Coronary artery (tissue), 2 donors: ENCODE results near the gene CCDC192.

ENCODE experiments used
- DNase-seq: peaks from one replicate; pipeline ENCODE4 v3.0.0-alpha.2; 2017; ENCODE audit warnings: low spot score
- H3K27ac ChIP-seq, 2 donors: fragments of 200-600 bp; sonication (generic); one replicate each; pipeline ENCODE4 v1.5.1; 2016 to 2019
- H3K4me3 ChIP-seq: fragments of 200-600 bp; sonication (generic); 2 replicates; pipeline ENCODE4 v1.5.1; 2016; ENCODE audit warnings: mild to moderate bottlenecking, moderate library complexity
- CTCF ChIP-seq: fragments of 200-600 bp; sonication (generic); IDR thresholded peaks from one replicate; pipeline ENCODE4 v1.5.1; 2019; ENCODE audit warnings: antibody characterized with exemption

Gene CCDC192

GRCh38 chr5:127893232-127893631, 190.0 kb downstream of the CCDC192 start:
- no peak for TF ChIP-seq CTCF
- DNase-seq: no peak
- H3K27ac ChIP-seq: no peak overlapping the region
- H3K4me3 ChIP-seq: no peak overlapping the region

GRCh38 chr5:127894461-127894860, 191.3 kb downstream of the CCDC192 start:
- H3K4me3 ChIP-seq: no peak overlapping the region
- TF ChIP-seq CTCF: no peak
- H3K27ac ChIP-seq: no peak overlapping the region
- DNase-seq: no peak

GRCh38 chr5:127898551-127899213, 195.5 kb downstream of the CCDC192 start:
- TF ChIP-seq CTCF: no peak

GRCh38 chr5:127899214-127899610, 196.0 kb downstream of the CCDC192 start:
- no peak for TF ChIP-seq CTCF
- no peak overlapping the region for H3K27ac ChIP-seq
- no peak for DNase-seq

More at GRCh38 chr5:127898551-127899213, 195.5 kb downstream of the CCDC192 start:
- no peak overlapping the region for H3K4me3 ChIP-seq
- DNase-seq: no peak
- H3K27ac ChIP-seq: no peak overlapping the region

GRCh38 chr5:127906562-127907204, 203.5 kb downstream of the CCDC192 start:
- H3K4me3 ChIP-seq: no peak overlapping the region
- no peak for DNase-seq
- no peak for TF ChIP-seq CTCF
- no peak overlapping the region for H3K27ac ChIP-seq

More at GRCh38 chr5:127899214-127899610, 196.0 kb downstream of the CCDC192 start:
- H3K4me3 ChIP-seq: no peak overlapping the region

- Histone ChIP-seq H3K4me3 (no peak overlapping the region), H3K27ac (no peak overlapping the region)
- DNase-seq: no peak
- TF ChIP-seq CTCF: no peak
Measured at GRCh38 chr5:127907907-127908306, 204.7 kb downstream of the CCDC192 start.

GRCh38 chr5:127909066-127909465, 205.9 kb downstream of the CCDC192 start:
- Histone ChIP-seq H3K27ac (no peak overlapping the region), H3K4me3 (no peak overlapping the region)
- no peak for TF ChIP-seq CTCF
- no peak for DNase-seq
